ENCODE measurements around the gene OR6K3.

OR6K3 gene

DNA sequence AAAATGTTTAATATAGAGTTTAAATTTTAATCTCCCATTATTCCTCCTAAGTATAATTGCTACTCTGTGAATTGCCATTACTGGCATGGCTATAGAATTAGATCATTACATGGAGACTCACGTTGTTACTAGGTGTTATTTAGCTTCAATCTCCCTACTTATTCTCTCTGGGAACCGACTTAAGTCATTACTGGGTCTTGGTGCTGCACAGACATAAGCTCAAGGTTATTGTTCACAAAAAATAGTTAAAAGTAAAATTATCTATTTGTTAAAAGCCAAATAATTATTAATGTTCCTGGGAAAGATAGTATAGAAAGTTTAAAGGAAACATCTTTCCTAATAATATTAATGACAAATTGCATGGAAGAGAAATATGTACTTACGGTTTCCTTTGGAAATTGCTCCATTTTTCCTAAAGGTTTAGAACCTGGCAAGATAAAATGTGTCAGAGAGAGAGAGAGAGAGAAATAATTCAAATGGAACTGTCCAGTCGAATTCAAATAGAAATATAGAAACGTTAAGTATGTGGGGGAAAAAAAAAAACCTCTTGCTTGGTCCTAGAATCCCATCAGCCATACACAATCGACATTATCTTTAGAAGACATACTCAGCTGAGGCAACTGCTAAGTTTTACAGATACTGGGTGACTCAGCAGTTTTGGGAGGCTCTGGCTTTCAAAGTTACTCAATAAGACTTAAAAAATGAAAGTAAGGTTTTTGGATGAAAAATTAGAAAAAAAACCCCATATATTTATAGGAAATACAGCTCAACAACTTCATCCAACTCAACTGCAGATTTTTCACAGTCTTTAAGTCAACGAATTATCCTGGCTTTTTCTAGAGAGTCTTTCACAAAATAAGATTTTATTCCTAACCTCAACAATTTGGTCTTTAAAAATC is 34.2 kb downstream of the OR6K3 start, which contains the start of gene SPTA1:
Gene SPTA1 (minus strand): TSS at position 605 of the 899 bp plus-strand sequence. CDS start 198 bp downstream, at position 407.
- DNase-seq: no peak

DNA sequence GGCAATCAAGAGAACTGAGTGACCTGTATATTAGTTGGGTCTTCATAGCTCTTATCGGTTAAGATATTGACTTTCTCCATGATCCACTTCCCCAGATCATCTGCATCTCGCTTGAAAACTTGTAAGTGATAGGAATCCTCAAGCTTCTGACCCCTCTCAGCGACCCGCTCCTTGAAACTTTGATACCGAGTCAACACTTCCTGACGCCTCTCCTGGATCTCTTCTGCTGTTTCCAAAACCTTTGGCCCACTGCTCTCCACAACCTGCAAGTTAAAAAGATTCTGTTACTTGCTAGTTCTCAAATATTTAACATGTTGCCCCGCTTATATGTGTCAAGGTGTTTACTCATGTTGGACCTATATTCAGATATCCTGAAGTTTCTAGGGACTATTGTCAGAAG is 35.4 kb downstream of the OR6K3 start:
- DNase-seq: no peak

DNA sequence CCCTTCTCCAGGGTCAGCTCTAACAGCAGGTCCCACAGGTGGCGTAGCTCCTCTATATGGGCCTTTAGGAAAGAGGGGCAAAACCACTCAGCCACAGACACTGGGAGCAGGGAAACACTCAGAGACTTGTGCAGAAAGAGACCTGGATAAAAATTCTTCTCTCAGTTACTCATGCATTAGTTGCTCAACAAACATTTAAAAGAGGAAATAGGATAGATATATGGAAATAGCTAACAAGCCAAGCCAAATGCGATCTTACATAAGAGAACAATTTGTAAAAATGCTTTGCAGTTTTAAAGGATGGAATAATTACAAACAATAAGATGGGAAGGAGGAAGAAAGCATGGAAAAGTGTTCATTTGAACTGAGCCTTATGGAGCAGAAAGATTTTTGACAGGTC is 38.9 kb downstream of the OR6K3 start:
- DNase-seq: no peak

DNA sequence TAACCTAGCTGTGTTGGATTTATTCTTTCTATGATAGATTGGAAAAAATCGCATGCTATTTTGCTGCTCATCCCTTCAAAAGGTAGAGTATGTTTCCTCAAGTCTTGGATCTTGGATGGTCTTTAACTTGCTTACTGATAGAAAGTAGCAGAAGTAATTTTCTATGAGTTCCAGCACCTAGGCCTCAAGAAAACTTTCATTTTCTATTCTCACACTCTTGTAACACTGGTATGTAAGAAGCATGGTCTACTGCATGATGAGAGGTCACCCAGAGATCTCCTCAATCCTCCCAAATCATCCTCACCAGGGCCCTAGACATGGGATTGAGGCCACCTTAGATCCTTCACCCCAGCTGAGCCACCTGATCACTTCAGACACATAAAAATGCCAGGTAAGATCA is 41.2 kb downstream of the OR6K3 start:
- DNase-seq: no peak

DNA sequence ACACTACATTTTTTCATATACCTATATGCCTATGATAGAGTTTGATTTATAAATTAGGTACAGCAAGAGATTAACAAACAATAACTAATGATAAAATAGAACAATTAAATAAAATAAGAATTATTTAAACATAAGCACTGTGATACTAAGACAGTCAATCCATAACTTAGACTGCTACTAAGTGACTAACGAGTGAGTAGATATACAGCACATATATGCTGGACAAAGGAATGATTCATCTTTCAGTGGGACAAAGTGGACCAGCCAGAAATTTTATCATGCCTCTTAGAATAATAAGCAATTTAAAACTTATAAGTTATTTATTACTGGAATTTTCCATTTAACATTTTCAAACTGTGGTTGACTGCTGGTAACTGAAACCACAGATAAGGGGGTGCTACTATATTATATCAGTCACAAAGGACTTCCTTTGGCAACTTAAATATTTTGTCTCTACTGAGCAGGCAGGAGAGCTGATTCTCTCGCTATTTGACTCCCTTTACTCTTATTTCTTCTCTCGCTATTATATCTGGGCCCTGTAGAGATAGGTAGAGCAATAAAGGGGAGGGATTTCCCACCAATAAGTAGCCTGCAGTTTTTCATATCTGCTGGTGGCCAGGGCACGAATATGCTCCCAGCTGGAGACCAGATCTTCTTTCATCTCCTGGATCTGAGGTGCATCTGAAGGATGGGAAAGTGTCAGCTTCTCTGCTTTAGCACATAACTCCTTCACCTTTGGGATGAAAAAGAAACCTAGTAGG is 44.8 kb downstream of the OR6K3 start:
- DNase-seq: no peak

DNA sequence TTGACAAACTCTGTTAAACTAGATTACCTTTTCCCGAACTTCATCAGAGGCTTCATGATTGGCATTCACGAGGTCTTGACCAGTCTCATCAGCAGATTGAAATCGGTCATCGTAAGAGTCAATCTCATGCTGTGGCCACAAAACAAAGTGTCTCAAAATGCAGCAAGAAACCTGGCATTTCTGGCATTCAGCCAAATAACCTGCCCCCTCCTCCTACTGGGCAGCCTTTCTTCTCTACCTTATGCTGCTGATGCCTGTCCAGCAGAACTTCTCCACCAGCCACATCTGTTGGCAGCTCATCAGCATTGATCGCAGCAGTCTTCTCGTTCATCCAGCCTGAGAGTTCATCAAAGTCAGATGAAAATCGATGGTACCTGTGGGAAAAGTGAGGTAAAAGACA is 46.2 kb downstream of the OR6K3 start:
- DNase-seq: no peak

All from DMS79 (cell line).